ELR (cell line): ENCODE data around the gene GNG2.

Experiments
- DNase-seq: peaks from one replicate; pipeline ENCODE4 v3.0.0-alpha.2; 2015; ENCODE audit warnings: low read depth

GNG2 gene

GRCh38 chr14:51860164-51860824 lies at the start of gene GNG2:
TSS of gene GNG2 (plus strand) at chr14:51860612. CDS start at chr14:51950679, 90,067 bp downstream.
- peak; percentile 85 for DNase-seq

GRCh38 chr14:51811706-51812105 lies 48.7 kb upstream of the GNG2 start:
- DNase-seq = no peak

DNA sequence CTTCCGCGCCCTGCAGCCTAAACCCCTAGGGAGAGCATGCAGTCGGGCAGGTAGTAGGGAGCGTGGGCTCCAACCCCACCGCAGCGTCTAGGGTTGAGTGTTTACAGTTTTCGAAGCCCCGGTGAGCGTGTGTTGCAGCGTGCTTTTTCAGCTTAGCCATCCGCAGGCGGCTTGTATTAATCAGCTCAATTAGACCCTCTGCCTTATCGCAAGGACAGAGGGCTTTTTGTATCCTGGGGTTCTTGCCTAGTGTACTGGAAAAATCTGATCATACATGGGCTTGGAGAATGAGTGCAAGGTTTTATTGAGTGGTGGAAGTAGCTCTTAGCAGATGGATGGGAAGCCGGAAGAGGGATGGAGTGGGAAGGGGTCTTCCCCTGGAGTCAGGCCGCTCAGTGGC lies 44.4 kb upstream of the GNG2 start:
- no peak for DNase-seq

DNA sequence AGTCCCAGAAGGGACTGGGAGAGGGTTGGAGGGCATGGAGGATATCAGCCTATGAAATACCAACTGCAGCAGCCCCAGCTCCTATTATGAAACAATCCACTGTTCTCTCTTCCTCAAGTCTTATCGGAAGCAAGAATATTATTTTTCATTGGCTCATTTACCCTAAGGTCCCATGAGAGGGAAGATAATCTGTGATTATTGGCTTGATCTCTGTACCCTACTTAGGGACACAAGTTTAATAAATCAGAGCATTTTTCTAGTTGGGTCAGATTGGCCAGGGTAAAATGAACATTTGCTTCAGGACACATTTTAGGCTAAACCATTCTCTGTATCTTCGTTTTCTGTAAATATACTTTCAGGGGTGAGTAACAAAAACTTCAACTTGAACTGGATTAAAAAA lies 43.1 kb upstream of the GNG2 start:
- DNase-seq = no peak

GRCh38 chr14:51818748-51819380 lies 41.5 kb upstream of the GNG2 start:
- no peak for DNase-seq

DNA sequence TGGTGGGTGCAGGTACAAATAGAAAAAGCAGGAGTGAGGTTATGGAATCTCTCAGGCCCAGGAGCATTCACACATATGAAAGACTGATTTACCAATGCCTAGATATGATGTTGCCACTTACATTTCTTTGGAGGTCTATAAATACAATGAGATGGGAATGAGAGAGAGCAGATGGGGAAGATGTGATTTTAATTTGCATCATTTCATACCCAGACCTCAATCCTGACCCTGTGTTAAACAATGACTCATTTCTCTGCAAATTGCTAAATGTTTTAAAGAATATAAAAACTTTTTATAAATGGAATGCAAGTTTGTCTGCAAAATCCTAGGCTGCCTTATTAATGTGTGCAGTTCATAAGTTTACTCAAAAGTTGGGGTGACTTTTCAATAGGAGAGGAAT lies 38.6 kb upstream of the GNG2 start:
- no peak for DNase-seq

DNA sequence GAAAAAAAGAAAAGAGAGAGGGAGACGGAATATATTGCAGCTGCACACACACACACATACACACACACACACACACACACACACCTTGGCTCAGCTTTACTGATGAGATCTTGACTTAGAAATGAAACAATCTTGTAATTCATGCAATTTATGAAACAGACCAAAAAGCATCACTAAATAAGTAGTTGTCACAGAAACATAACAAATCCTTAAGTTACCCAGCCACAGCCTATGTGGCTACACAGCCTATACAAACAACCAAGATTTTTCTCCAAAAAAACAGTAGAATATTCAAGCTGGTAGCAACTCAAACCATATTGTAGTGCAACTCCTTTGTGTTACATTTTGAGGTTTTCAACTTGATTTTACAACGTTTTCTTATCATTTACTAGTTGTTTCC lies 37.9 kb upstream of the GNG2 start:
- no peak for DNase-seq

DNA sequence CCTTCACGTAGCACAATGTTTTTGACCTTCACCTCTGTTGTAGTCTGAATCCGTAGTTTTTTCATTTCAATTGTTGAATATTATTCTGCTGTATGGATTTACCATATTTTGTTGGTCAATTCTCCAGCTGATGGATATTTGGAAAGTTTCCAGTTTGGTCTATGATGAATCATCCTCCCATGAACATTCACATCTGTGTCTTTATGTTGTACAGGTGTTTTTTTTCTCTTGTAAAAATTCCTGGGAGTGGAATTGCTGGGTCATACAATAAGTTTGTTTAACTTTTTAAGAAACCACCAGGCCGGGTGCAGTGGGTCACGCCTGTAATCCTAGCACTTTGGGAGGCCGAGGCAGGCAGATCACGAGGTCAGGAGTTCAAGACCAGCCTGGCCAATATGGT lies 36.7 kb upstream of the GNG2 start:
- DNase-seq = peak; percentile 47

DNA sequence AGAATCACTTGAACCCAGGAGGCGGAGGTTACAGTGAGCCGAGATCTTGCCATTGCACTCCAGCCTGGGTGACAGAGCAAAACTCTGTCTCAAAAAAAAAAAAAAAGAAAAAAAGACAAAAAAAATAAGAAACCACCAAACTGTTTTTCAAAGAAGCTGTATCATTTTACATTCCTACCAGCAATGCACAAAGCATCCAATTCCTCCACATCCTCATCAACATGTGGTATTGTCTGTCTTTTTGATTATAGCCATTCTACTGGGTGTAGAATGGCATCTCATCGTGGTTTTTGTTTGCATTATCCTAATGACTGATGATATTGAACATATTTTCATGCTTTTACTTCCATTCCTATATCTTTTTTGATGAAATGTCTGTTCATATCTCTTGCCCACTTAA lies 36.2 kb upstream of the GNG2 start:
- DNase-seq = no peak

- DNase-seq = no peak
Observed at GRCh38 chr14:51825926-51826325, 34.5 kb upstream of the GNG2 start.

DNA sequence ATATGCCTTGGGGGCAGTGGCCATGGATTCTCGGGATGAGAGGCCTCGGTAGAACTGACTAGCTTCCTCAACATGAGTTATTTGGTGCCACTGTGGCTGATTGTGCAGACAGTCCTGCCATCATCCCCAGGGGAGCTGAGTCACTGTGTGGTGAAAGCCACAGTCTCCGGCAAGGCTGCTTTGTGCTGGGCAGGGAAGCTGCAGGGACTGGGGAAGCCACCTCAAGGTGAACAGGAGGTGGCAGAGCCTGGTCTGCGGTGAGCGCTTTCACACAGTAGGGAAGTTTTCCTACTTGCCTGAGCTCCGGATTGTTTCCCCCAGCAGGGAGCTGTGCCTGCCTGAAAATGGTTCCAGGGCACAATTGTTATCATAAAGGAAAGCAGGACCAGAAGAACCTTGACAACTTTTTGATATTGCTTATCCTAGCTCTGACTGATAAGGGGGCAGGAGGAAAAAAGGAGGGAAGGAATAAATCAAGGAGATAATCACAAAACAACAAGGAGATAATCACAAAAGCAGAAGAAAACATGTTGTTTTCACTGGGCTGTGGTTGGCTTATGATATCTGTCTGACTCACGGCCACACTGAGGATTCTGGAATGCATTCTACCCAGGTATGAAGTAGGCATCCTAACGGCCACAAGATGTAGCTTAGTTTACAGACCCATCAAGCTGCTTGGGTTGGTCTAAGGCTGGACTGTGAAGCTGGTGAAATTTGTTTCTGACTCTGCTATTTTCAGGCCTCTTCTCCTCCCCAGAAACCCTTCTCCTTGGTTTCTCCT lies 32.2 kb upstream of the GNG2 start:
- DNase-seq = peak; percentile 92

GRCh38 chr14:51834240-51834639 lies 26.2 kb upstream of the GNG2 start:
- DNase-seq = no peak

- DNase-seq = no peak
Observed at GRCh38 chr14:51836417-51836816, 24.0 kb upstream of the GNG2 start.

DNA sequence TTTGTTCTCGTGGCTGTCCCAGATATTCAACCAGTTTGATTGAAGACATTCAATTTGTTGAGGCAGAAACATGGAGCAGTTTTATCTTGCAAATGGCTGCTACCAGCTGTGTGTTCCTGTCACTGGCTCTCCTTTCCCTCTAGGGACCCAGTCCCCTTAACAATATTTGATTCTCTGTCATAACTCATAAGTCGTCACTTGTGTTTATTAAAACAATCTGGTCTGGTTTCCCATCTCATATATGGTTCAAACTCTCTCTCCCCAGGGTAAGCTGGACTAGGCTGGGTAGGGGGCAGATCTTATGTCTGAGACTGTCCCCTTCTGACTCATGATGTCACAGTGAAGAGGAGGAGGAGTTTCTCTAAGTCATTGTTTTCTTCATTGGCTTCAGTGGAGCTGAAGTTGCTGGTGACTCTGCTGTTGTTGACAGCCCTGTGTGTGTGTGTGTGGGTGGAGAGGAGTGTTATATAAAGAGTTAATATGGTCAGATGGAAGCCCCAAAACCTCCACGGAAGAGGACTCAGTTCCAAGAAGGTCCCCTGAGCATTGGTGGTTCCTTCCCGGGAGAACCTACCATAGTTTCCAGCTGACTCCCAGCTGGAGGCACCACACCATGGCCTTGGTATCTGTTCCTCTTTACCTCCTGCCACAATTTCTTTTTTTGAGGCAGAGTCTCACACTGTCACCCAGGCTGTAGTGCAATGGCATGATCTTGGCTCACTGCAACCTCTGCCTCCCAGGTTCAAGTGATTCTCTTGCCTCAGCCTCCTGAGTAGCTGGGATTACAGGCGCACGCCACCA lies 16.1 kb upstream of the GNG2 start:
- no peak for DNase-seq

GRCh38 chr14:51845811-51846210 lies 14.6 kb upstream of the GNG2 start:
- DNase-seq = peak; percentile 39

GRCh38 chr14:51846631-51847488 lies 13.6 kb upstream of the GNG2 start:
- peak; percentile 49 for DNase-seq

DNA sequence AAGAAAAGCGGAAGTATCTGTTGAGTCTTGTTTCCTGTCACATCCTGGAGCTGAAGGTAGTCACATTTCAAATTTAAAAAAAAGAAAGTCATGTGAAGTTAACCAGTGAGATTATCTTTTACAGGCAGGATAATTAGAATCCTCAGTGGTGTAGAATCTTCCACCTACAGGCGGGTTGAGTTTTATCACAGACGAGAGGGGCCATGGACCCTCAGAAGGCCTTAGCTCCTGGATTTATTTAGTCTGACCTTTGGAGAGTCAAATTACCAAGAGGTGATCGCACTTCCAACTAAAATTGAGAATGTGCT lies 13.0 kb upstream of the GNG2 start:
- DNase-seq = no peak

DNA sequence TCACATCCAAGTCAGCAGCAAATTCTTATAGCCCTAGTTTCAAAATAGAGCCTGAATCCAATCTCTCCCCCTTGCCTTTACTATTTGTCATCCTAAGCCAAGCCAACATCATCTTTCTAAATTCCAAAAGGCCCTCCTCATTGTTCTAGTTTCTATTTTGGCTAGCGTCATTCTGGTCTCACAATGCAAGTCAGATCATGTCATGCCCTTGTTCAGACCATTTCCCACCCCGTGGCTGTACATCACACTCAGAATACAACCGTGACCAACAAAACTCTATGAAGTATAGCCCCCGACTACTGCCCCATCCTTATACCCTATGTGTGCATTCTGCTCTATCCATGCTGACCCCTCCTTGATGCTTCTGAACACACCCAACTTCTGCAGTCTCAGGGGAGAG lies 12.3 kb upstream of the GNG2 start:
- DNase-seq = no peak

- peak; percentile 56 for DNase-seq
Observed at GRCh38 chr14:51849097-51849496, 11.3 kb upstream of the GNG2 start.

DNA sequence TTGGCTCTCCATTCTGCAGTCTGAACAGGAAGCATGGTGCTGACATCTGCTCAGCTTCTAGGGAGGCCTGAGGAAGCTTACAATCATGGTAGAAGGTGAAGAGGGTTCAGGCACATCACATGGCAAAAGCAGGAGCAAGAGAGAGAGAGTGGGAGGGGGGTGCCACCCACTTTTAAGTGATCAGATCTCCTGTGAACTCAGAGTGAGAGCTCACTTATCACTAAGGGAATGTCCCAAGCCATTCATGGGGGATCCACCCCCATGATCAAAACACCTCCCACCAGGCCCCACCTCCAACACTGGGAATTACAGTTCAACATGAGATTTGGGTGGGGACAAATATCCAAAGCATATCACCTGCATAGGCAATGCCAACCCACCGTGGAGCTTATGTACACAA lies 9.8 kb upstream of the GNG2 start:
- DNase-seq = no peak

GRCh38 chr14:51852541-51852940 lies 7.9 kb upstream of the GNG2 start:
- peak; percentile 51 for DNase-seq

- peak; percentile 30 for DNase-seq
Observed at GRCh38 chr14:51855234-51855633, 5.2 kb upstream of the GNG2 start.
